Chondrocyte (in vitro differentiated cells): ENCODE data around the gene RNF167. TPM values are rescaled to one million over a fixed set of nuclear protein-coding genes. Genes with fewer than 3 reads are reported as not detected.
"Not testable (repeated sequence)": the region's sequence is repeated elsewhere in the genome, so short reads cannot be mapped to it uniquely, and the experiment has no call there.

ENCODE experiments used
- DNase-seq: peaks from one replicate; pipeline ENCODE4 v3.0.0; 2021; ENCODE audit warnings: mixed read lengths, low spot score
- H3K27ac Mint-ChIP-seq: one replicate; pipeline ENCODE4 v1.8.0; 2021; ENCODE audit warnings: mild to moderate bottlenecking, moderate library complexity, mixed read lengths; ENCODE audit not compliant: unreplicated experiment
- H3K27me3 Mint-ChIP-seq: 2 replicates; pipeline ENCODE4 v1.8.0; 2021; ENCODE audit warnings: low read depth, mixed read lengths
- H3K36me3 Mint-ChIP-seq: 2 replicates; pipeline ENCODE4 v1.8.0; 2021; ENCODE audit warnings: low read depth, mixed read lengths
- H3K4me1 Mint-ChIP-seq: 2 replicates; pipeline ENCODE4 v1.8.0; 2021; ENCODE audit warnings: low read depth, mild to moderate bottlenecking, mixed read lengths
- H3K4me3 Mint-ChIP-seq: one replicate; pipeline ENCODE4 v1.8.0; 2021; ENCODE audit warnings: mild to moderate bottlenecking, moderate library complexity, mixed read lengths; ENCODE audit not compliant: unreplicated experiment
- H3K9me3 Mint-ChIP-seq: 2 replicates; pipeline ENCODE4 v1.8.0; 2021; ENCODE audit warnings: low read depth, mixed read lengths
- total RNA-seq: library from RNA; stranded (reverse); gene quantifications from 3 replicates; pipeline ENCODE4 v1.2.1, GENCODE V29; 2021
- TF ChIP-seq, protein P1 (sequence below): fragments of 200-600 bp; sonication (generic); IDR thresholded peaks from 2 replicates; pipeline ENCODE4 v1.5.0; 2021; ENCODE audit warnings: antibody characterized with exemption, mild to moderate bottlenecking, moderate library complexity

The RNF167 gene
- total RNA-seq, 1 donor from 2014 or later = 74.5 TPM

DNA sequence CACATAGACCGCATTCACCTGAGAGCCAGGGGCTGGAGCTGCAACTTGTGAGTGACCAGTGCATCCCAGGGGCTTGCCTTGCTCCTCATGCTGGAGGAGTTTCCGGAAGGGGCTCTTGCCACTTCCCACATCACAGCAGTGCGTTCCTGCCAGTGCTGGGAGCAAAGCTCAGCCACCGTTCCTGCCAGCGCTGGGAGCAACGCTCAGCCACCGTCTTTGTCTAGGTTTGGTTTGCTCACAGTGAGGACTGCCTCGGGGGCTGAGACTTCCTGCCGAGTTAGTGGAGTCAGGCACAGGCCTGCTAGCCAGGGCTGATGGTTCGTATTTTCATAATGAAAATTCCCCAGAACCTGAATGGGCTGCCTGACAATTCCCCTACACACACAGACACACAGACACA lies 31.8 kb upstream of the RNF167 start:
- peaks cover 3% of the 10 kb centered on the region for H3K4me1 Mint-ChIP-seq
- TF ChIP-seq, protein P1, sequence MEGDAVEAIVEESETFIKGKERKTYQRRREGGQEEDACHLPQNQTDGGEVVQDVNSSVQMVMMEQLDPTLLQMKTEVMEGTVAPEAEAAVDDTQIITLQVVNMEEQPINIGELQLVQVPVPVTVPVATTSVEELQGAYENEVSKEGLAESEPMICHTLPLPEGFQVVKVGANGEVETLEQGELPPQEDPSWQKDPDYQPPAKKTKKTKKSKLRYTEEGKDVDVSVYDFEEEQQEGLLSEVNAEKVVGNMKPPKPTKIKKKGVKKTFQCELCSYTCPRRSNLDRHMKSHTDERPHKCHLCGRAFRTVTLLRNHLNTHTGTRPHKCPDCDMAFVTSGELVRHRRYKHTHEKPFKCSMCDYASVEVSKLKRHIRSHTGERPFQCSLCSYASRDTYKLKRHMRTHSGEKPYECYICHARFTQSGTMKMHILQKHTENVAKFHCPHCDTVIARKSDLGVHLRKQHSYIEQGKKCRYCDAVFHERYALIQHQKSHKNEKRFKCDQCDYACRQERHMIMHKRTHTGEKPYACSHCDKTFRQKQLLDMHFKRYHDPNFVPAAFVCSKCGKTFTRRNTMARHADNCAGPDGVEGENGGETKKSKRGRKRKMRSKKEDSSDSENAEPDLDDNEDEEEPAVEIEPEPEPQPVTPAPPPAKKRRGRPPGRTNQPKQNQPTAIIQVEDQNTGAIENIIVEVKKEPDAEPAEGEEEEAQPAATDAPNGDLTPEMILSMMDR = no peak
- no peaks in the 10 kb centered on the region for H3K27me3 Mint-ChIP-seq
- no peak overlapping the region for H3K4me3 Mint-ChIP-seq
- no peaks in the 10 kb centered on the region for H3K36me3 Mint-ChIP-seq
- no peaks in the 10 kb centered on the region for H3K9me3 Mint-ChIP-seq
- H3K27ac Mint-ChIP-seq = no peak overlapping the region
- DNase-seq = peak; percentile 72

DNA sequence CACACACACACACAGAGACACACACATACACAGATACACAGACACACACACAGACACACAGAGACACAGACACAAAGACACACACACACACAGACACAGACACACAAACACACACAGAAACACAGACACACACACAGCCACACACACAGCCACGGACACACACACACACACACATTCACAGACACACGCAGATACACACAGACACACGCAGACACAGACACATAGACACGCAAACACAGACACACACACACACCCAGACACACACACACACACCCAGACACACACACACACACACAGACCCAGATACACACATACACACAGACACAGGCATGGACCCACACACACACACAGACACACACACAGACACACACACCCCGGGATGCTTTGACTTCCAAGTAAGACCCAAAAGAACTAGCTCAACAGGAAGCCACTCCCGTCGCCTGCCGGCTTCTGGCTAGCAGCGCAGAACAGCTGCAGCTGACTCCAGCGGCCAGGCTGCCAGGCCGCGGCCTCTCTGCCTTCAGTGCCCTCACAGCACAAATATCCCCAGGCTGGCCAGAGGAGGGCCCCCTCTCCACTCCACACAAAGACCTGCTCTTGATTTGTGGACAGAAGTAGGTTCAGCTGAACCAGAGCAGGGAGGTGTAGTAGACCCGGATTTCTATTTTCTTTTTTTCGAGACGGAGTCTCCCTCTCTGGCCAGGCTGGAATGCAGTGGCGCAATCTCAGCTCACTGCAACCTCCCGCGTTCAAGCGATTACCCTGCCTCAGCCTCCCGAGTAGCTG lies 31.2 kb upstream of the RNF167 start:
- no peaks in the 10 kb centered on the region for H3K27me3 Mint-ChIP-seq
- no peak overlapping the region for H3K4me3 Mint-ChIP-seq
- TF ChIP-seq, protein P1 = peak; percentile 88
- no peak overlapping the region for H3K27ac Mint-ChIP-seq
- H3K36me3 Mint-ChIP-seq = no peaks in the 10 kb centered on the region
- DNase-seq = peak; percentile 94
- H3K9me3 Mint-ChIP-seq = no peaks in the 10 kb centered on the region
- peaks cover 3% of the 10 kb centered on the region for H3K4me1 Mint-ChIP-seq

DNA sequence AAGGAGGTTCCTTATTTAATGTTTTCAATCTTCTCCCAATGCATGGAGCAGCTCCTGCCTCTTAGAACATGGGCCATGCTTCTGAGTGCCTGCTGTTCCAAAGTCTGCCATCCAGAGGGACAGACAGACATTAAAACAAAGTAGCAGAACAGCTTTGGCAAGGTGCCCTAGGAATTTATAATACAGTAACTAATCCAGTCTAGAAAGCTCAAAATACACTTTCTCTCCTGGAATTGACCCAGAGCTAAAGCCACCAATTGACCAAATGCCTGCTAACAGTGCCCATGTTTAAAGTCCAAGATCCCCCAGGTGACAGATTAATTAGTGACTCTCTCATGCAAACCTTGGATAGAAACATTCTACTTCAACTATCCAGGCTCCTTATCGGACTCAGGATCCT lies 26.1 kb upstream of the RNF167 start:
- no peaks in the 10 kb centered on the region for H3K27me3 Mint-ChIP-seq
- H3K4me3 Mint-ChIP-seq = no peak overlapping the region
- no peaks in the 10 kb centered on the region for H3K9me3 Mint-ChIP-seq
- TF ChIP-seq, protein P1 = no peak
- H3K36me3 Mint-ChIP-seq = no peaks in the 10 kb centered on the region
- H3K4me1 Mint-ChIP-seq = peaks cover 7% of the 10 kb centered on the region
- H3K27ac Mint-ChIP-seq = no peak overlapping the region
- DNase-seq = no peak

DNA sequence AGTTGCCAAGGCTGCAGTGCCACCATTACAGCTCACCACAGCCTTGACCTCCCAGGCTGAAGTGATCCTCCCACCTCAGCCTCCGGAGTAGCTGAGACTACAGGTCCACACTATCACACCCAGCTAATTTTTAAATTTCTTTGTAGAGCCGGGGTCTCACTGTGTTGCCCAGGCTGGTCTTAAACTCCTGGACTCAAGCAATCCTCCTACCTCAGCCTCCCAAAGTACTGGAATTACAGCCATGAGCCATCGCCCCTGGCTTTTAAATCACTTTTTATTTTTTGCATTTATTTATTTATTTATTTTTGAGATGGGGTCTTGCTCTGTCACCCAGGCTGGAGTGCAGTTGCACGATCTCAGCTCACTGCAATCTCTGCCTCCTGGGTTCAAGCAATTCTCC lies 25.5 kb upstream of the RNF167 start:
- H3K36me3 Mint-ChIP-seq, H3K27ac Mint-ChIP-seq, H3K9me3 Mint-ChIP-seq, H3K4me3 Mint-ChIP-seq, H3K4me1 Mint-ChIP-seq, H3K27me3 Mint-ChIP-seq, DNase-seq: not testable (repeated sequence)

DNA sequence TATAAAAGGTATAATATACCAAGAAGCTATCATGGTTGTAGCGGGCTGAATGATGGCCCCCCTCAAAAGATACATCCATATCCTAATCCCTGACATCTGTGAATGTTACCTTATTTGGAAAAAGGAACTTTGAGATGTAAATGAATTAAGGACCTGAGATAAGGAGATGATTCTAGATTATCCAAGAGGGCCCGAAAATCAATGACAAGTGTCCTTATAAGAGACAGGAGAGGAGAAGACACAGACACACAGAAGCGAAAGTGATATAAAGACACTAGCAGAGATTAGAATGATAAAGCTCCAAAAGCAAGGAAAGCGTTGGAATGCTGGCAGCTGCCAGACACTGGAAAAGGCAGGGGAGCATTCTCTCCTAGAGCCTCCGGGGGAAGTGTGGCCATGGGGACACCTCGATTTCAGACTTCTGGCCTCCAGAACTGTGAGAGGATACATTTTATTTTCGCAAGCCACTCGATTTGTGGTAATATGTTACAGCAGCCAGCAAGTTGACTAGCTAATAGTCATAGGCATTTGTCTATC lies 20.5 kb upstream of the RNF167 start:
- Mint-ChIP-seq H3K4me3 (no peak overlapping the region), H3K9me3 (no peaks in the 10 kb centered on the region), H3K27ac (no peak overlapping the region), H3K27me3 (no peaks in the 10 kb centered on the region), H3K36me3 (no peaks in the 10 kb centered on the region), H3K4me1 (no peaks in the 10 kb centered on the region)
- no peak for DNase-seq
- TF ChIP-seq, protein P1 = no peak
